ENCODE data around the gene GPI. TPM values are rescaled to one million over a fixed set of nuclear protein-coding genes. Genes with fewer than 3 reads are reported as not detected.

Gene GPI
- polyA plus RNA-seq, 10 donors: 133 to 172 (median 153) TPM

DNA sequence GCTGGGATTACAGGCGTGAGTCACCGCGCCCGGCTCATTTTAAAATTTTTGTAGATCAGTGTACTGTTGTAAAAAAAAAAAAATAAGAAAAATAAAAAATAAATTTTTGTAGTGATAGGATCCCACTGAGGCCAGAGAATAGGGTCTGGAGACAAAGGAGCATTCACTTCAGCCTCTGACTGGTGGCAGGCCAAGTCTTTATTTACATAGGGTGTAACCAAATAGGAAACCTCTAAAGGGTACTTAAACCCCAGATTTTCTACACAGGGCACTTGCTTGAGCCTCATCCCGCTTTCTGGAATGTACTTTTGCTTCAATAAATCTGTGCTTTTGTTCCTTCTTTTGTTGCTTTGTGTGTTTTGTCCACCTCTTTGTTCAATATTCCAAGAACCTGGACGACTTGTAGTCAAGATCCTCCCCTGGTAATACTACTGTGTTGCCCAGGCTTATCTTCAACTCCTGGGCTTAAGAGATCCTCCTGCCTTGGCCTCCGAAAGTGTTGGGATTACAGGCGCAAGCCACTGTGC is 37.1 kb downstream of the GPI start:
- DNase-seq: no peak

DNA sequence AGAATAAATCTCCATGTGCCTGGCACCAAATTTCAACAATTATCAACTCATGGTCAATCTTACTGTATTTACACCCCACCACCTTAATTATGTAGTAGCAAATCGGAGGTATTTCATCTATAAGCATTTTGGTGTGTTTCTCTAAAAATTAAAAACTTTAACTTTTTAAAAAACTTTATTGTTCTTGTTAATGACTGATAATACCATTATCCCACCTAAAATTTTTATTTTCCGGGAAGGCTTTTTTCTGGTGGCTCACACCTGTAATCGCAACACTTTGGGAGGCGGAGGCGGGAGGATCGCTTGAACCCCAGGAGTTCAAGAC is 38.8 kb downstream of the GPI start:
- no peak for DNase-seq

DNA sequence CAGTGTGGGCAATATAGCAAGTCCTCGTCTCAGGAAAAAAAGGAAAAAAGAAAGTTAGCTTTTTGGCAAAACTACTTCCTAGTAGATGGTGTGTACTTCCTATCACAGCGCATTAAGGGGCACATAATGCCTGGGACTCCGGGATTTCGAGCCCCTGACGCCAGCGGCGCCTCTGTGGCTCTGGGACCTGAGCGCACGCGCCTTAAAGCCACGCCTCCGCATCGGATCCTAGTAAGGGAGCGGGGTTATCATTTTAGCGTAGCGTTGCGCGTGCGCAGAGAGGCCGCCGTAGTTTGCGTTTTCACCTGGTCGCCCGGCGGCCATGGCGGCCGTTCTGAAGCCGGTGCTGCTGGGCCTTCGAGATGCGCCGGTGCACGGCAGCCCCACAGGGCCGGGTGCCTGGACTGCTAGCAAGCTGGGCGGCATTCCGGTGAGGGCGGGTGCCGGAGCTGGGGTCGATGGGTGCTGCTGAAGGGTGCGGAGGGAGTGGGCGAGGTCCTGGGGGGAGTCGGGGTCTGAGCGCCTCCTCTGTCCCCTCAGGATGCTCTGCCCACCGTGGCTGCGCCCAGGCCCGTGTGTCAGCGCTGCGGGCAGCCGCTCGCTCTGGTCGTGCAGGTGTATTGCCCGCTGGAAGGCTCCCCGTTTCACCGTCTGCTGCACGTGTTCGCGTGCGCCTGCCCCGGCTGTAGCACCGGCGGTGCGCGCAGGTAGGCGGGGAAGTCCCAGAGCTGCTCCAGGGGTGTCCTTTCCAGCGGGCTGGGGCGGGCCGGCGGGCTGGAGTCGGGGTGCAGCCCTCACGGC is 39.3 kb downstream of the GPI start, which contains the start of gene PDCD2L:
Gene PDCD2L (plus strand): TSS at position 291 of the 801 bp plus-strand sequence. CDS start 32 bp downstream, at position 323.
- peak; percentile 86 to 95 (median 92) for DNase-seq

DNA sequence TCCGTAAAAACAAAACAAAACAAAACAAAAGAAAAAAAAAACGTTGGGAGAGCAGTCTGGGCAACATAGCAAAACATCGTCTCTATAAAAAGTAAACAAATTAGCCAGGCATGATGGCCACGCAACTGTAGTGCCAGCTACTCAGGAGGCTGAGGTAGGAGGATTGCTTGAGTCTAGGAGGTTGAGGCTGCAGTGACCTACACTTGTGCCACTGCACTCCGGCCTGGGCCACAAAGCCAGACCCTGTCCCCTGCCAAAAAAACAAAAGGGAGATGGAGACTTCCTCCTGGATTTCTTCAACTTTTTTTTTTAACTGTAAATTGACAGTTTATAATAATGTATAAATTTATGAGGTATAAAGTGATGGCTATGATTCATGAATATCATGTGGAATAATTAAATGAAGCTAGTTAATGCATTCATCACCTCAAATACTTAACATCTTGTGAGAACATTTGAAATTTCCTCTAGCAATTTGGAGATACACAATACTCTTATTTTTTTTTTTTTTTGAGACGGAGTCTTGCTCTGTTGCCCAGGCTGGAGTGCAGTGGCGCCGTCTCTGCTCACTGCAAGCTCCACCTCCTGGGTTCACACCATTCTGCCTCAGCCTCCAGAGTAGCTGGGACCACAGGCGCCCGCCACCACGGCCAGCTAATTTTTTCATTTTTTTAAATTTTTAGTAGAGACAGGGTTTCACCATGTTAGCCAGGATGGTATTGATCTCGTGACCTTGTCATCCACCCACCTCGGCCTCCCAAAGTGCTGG is 41.1 kb downstream of the GPI start:
- DNase-seq: no peak

DNA sequence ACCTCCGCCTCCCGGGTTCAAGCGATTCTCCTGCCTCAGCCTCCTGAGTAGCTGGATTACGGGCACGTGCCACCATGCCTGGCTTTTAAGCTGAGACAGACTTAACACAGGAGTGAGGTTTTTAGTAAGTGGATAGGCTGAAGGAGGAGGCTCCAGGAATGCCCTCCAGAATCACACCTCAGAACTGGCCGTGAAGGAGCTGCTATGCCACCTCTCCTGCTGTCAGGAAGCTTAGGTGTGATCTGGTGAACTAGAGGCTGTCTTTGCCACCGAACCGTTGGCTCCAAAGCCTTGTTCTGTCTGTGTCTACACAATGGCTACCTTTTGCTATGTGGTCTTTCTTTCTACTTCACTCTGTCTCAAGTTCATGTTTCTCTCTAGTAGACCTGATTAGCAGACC is 43.4 kb downstream of the GPI start:
- DNase-seq: no peak

DNA sequence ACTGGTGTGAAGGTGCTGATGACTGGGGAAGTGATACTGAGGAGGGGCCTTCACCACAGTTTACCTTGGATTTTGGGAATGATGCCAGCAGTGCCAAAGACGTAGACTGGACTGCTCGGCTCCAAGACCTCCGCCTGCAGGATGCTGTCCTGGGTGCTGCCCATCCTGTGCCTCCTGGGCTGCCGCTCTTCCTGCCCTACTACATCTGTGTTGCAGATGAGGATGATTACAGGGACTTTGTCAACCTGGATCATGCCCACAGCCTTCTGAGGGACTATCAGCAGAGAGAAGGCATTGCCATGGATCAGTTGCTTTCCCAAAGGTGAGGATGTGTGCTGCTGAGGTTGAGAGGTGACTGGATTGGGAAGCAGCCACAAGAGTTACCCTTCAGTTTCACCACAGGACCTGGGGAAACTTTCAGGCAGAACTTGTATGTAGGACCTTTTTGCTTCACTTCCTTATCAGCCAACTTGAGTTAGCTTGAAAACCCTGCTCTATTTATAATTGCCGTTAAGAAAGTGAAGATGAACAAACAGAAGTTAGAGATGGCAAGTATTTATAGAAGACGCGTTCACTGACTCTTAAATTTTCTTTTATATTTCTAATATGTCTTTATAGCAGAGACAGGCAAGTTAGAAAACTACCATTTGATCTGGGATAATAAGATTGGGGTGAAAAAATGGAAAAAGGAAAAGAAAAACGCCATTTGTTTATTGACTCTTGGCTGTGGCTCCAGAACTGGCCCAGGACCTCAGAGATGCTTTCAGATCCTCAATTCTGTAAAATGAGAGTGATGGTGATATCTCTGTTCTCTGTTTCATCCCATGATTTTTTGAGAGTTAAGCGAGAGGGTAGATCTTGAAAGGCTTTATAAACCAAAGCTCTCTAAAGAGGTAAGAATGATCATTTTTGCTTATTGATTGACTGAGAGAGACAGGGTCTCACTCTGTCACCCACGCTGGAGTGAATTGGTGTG is 44.5 kb downstream of the GPI start:
- DNase-seq: no peak

DNA sequence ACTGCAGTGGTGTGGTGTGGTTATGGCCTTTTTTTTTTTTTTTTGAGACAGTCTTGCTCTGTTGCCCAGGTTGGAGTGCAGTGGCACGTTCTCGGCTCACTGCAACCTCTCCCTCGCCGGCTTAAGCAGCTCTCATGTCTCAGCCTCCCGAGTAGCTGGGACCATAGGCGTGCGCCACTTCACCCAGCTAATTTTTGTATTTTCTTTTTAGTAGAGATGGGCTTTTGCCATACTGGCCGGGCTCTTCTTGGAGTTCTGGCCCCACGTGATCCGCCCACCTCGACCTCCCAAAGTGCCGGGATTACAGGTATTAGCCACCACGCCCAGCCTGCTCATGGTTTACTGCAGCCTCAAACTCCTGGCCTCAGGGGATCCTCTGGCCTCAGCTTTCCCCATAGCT is 46.2 kb downstream of the GPI start:
- no peak for DNase-seq

DNA sequence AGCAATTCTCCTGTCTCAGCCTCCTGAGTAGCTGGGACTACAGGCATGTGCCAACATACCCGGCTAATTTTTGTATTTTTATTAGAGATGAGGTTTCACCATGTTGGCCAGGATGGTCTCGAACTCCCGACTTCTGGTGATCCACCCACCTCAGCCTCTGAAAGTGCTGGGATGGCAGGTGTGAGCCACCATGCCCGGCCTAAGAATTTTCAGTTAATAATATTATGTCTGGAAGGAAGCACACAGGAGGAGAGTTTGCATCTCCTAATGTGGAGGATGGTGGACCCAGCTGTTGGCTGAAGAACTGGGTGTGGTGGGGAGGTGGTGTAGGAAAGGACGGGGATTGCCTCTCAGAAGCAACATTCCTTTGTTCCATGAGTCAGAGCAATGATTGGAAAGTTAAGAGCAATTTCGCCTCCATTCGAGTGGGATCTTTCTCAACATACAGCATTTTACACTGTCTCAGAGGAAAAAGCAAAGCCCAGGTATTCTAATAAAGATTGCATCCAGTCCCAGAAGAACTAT is 51.1 kb downstream of the GPI start:
- no peak for DNase-seq

DNA sequence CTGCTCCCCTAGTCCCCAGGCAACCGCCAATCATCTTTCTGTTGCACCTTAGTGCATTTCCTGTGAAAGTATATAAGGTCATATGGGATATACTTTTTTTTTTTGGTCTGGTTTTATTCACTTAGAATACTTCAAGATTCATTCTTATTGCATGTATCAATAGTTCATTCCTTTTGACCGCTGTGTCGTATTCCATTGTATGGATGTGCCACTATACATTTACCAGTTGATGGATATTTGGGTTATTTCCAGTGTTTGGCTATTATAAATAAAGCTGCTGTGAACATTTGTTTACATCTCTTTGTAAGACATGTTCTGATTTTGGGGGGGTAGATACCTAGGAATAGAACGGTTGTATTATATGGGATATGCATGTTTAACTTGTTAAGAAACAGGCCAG is 53.3 kb downstream of the GPI start:
- no peak for DNase-seq

DNA sequence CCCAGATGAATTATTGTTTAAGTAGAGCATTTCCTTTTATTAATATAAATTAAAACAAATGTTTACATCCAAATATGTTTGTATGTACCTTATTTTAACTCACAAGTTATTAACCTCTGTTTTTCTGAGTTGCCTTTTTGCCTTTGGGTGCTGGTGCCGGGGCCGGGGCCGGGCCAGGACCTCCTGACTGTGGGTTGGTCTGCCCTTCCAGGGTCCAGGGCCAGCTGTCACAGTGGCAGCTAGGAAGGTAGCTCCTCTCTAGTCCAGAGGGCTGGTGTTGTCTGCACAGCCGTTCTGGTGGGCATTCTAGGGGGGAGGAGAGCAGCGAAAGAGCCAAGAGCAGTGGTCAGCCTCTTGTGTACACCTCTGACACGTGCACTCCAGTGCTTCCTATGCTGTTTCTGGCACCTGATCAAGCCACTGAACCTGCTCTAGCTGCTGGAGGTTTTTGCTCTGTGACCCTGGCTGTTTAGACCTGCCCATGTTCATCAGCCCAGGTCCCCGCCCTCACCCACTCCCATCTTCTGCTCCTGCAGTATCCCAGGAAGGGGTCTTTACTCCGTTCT is 61.2 kb downstream of the GPI start:
- no peak for DNase-seq

DNA sequence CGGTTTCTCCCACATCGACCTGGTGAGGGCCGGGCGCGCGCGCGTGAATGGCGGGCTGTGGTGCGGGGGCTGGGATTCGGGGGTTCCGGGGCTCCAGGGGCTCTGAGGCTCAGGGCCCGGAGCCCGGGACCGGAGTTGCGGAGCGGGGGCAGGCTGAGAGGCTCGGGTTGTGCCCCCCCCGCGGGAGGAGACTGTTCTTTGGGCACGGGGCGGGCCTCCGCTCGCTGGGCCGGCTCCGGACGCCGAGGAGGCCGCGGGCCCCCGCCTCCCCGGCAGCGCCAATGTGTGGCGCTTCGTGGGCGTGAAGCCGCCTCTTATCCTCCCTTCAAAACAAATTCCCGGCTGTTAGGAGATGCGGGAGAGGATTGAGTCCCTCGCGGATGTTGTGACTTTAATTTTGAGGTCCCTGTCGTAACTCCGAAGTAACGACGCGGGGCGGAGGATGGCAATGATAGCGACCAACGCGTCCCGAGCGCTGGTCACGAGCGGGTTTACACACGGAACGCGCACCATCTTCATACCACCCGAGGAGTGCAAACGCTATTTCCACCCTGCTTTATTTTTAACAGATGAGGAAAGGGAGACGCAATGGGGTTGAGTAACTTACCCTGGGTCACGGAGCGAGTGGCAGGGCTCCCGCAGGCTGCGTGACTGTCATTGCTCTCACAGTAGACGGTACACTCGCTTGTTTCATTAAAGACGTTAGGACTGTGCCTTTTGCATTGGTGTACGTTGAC is 63.7 kb downstream of the GPI start:
- DNase-seq: peak in 2 of 3 donors; percentile 16 to 41

DNA sequence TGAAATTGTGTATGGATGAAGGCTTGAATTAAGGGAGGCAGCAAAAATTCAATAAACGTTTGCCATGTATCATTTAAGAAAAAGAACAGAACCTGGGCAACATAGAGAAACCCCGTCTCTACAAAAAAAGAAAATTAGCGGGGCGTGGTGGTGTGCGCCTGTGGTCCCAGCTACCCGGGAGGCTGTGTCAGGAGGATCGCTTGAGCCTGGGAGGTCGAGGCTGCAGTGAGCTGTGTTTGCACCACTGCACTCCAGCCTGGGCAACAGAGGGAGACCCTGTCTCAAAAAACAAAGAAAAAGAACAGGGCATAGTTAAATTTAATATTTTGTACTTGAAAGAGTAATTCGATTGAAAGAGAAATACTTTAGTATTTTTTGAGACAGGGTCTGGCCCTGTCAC is 64.6 kb downstream of the GPI start:
- DNase-seq: no peak

DNA sequence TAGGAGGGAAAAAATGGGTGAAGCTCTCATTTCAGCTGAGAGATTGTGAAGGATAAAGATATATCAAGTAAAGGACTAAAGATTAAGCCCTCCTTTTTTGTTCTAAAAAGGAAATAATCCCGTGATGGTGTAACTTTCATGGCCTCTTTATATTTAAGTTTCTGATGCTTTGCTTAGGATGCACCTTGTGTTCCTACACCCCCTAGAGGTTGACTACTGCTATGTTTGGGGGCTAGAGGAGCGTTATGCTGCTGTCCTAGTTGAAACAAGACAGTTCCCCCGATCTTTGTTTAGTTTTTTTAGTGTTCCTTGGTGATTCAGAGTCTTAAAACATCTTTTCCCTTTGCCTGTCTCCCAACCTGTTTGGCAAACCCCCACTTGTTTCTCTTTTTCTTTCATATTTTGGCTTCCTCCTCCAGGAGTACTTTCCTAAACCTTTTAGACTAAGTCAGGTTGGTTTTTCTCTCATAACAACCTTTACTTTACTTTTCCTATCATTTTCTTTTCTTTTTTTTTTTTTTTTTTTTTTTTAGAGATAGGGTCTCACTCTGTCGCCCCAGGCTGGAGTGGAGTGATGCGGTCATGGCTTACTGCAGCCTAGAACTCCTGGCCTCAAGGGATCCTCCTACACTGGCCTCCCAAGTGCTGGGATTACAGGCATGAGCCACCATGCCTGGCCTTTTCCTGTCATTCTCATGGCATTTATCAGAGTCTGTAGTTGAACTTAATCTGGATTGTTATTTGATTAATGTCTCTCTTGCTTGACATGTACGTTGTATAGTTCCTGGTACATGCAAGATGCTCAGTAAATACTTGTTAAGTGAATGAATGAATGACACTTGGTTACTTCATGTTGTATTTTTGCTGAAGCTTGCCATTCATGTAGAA is 66.0 kb downstream of the GPI start:
- DNase-seq: peak; percentile 8 to 52 (median 14)

DNA sequence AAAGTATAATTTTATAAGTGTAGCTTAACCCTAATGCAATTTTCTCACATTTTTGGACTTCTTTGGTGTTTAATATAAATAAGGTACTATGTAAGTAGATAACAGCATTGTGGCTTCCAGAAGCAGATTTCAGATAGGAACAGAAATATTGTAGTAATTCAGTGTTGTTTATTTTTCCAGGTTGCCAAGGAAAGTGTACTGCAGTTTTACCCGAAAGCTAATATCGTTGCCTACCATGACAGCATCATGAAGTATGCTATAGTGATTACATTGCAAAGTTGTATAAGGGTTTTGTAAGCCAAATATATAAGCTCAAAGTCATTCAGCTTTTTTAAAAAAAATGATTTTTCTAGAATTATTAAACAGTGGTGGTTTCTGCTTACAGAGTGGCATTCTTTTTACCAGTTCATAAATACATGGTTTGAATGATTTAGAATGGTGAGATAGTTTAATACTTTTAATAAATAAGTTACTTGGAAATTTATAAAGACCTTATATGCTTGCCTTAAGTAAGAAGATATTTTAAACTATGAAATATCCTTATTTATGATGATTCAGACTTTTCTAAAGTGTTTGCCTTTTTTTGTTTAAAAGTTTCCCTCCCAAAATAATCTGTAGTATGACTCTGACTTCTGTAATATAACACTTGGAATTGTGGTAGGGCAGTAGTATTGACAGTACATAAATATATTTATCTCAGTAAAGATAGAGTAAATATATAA is 66.8 kb downstream of the GPI start:
- no peak for DNase-seq

DNA sequence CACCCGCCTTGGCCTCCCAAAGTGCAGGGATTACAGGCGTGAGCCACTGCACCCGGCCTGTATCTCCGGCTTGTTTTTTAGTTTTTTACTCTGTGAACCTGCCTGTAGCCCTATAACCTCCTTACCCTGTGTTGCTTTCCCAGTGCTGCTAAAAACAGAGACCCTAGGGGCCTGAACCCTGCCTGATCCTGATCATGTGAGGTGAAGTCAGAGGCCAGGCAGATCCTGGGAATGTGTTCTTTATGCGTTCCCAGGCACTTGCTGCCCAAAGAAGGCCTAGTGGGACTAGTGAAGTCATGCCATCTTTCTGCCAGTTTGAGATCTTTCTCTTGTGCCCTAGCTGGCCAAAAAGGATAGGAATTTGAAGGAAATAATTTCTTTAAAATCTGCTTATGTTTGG is 67.8 kb downstream of the GPI start:
- peak in 1 of 3 donors; percentile 15 for DNase-seq

DNA sequence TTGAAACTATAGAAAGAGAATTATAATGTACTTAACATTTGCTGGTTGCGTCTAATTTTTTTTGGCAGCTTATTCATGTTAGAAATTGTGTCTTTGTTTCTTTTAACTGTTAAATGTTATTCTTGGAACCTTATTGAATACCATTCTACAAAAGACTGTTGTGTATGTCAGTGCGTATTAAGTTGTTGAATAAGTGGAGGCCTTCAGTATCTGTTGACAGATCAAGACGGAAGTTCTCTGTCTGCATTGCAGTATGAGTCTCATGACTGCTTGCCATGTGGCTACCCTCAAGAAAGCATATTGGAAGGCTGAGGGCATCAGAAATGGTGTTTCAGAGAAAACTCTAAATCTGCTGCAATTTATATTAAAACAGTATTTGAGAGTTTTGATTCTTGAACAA is 71.7 kb downstream of the GPI start:
- no peak for DNase-seq

DNA sequence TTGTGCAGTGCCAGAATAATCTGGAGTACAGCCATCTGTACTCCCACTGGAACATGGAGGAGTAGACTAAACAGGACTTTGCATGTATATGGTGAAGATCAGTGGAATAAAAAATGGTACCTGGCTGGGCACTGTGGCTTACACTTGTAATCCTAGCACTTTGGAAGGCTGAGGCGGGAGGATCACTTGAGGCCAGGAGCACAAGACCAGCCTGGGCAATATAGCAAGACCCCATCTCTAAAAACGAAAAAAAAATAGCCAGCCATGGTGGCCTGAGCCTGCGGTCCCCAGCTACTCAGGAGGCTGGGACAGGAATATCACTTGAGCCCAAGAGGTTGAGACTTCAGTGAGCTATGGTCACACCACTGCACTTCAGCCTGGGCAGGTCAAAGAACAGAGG is 83.2 kb downstream of the GPI start:
- no peak for DNase-seq
